DMS153 treated with DMSO at 0.1 percent for 48 hours (cell line): Measurements from ENCODE around the gene ADCYAP1.

ENCODE experiments used
- DNase-seq: peaks from one replicate; lab custom pipeline; 2025; ENCODE audit not compliant: unreplicated experiment; lab: John Stamatoyannopoulos, UW

The ADCYAP1 gene

DNA sequence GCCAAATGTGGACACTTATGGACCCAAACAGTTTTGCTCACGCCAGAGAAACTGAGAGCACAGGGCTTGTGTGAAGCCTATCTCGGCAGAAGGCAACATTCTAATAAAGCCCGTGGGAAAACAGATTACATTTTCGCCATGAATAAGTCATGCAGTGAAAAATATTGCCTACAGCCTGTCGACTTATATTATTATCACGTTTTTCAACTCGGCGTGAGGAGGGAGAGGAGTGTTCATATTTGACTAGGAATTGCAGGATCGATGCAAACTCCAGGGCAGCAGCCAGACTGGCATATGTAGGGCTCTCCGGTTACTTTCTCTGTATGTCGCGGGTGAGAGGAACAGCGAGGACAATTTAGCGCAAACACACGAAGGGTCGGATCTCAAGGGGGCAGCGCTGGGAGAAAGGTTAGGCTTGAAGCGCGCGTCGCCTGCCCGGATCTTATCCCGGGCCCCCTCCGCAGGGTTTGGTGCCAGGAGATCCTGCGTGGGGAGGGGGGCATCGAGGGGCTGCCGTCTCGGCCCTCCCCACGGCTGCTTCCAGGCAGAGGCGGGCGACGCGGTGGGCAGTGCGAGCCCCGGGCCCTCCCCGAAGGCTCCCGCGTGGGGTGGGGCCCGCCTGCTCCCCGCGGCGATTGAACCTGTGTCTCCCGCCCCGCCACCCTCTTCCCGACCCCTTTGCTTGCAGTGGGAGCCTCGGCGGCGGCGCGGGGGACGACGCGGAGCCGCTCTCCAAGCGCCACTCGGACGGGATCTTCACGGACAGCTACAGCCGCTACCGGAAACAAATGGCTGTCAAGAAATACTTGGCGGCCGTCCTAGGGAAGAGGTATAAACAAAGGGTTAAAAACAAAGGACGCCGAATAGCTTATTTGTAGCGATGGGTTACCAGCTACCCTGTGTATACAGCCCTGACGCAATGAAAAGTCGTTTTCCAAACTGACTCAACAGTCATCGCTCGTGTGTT is 4.4 kb downstream of the ADCYAP1 start:
- no peak for DNase-seq

DNA sequence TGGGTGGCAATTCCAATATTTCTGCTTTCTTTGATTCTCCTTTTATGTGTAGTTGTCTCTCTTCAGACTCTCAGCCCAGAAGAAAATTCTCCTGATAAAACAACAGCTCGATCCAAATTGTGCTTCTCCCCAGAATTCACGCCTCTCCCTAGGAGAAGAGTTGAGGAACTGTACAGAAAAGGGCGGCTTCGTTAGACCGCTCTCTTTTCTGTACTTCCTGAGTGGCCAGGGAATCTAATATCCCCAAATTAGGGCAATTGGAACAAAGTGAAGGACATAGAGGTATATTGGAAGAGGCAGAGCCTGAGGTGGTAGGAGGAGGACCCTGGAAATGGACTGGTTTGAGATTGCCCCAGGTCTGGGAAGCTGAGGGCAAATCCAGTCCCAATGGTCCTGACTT is 5.6 kb downstream of the ADCYAP1 start:
- DNase-seq = no peak

DNA sequence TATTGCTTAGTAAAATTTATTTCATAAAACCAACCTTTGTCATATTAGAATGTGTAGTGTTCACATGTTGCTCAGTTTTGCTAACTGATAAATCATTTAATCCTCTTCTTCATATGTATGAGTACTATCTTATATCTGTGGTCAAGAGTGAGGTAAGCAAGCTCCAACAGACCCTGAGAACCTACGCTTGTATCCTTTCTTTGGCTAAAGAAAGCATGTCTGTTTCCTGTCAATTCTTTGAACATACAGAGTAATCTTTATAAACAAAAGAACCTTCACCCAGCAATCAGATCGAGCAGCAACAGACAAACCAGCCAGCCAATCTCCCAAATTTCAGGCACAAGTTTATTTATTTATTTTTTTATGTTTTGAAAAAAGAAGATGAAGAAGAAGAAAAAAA is 6.4 kb downstream of the ADCYAP1 start:
- DNase-seq = no peak

DNA sequence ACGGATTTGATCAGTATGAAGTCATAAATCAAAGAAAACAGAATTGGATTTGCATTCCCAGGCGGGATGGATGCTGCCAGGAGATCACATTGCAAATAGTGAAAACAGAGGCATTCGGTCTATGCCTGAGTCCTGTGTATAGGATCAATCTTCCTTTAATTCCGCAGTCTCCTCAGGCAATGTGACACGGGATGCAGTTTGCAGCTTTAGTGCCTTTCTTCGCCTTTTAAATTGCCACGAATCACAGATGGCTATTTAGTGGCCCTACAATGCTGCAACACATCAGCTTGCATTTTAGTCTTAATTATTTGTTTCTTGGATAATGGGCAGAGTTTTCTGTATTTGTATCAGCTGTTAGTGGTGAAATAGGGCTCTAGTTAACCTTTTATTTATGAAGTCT is 6.8 kb downstream of the ADCYAP1 start:
- DNase-seq = no peak

DNA sequence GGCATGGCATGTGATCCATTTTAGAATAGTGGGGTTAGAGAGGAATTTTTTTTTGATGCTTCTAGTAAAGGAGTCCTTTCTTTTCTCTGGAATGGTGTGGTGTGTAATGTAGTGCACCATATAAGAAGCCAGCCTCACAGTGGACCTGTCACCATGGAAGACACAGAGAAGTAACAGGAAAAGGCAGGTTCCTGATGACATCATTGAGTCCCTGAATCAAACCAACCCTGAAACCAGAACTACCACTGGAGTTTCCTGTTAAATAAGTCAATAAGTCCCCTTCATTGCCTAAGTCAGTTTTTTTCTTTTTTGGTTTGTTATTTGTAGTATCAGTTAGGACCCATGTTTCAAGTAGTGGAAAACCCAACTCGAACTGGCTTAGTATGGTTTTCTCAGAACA is 11.9 kb downstream of the ADCYAP1 start:
- DNase-seq = no peak

DNA sequence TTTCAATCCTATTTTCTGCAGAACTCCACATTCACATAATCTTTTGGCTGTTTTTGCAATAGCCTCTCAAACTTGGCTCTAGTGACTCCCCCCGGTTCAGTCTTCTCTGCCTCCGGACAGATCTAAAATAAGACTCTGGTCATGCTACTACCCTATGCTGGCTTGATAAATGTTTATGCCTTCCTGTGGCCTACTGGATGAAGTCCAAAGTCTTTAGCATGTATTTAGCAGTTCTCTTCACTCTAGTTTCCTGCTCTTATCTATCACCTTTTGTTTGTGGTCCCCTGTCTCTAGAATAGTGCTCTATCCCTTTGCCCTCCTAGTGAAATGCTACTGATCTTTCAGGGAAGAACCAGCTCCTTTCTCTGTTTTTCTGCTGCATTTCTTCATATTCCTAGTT is 14.4 kb downstream of the ADCYAP1 start:
- no peak for DNase-seq

DNA sequence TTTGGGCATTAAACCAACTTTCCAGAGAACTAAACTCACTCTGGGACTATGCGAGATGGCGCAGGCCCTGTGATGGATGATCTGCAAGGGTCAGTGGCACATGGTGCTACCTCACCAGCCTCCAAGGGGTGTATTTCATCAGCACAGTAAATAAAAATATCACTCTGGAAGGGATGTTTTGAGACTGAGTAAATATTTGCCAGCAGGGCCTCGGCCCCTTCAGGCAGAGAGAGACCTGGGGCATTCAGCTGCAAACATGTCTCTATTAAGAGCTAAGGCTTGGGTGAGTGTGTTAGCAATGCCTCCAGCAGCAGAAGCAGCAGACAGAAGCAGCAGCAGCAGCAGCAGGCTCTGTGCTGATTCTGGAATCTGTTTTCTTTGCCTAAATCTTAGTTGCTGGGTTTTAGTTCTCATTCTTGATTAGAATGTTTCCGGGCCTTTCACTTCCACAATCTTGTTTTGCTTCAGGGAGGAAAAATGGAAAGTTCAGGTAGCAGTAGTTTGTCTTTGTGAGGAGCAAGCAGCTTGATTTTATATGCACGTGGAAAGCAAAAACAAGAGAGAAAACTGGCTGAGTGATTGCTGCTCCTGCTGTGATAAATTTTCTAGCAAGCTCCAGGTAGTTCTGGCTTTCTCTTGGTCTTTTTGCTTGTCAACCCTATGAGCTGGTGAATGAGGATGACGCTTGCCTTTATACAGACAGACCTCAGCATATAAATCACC is 18.6 kb downstream of the ADCYAP1 start:
- DNase-seq = peak; percentile 46

DNA sequence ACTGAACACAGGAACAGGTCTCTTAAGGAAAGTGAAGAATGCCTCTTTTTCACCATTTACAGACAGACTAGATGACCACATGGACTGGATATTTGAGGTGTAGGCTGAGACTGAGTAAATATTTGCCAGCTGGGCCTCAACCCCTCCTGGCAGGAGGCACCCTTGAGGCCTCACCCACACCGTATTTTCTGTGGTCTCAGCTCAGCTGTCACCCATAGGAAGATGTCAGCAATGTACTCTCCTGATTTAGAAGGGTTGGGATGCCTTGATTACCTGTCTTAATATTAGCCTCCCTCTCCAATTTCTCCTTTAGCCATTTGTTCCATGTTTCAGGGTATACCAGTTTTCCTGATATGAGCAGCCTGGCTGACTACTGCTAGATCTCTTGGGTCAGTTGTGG is 20.3 kb downstream of the ADCYAP1 start:
- DNase-seq = no peak

DNA sequence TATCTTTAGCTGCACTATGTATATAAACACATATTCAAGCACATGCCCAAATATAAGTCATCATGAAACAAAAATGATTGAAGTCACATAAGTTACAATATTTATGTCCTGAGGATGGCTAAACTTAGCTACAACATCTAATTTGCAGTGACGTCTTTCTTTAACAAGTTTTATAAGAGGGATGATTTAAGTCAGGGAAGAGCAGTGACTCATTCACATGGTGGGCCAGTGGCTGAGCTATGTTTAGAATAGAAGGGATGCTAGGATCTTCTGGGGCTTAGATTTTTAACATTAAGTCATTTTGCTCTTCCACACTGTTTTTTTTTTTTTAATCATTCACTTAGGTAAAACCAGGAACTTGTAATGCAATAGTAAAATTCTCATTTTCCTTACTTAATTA is 22.3 kb downstream of the ADCYAP1 start:
- DNase-seq = no peak

DNA sequence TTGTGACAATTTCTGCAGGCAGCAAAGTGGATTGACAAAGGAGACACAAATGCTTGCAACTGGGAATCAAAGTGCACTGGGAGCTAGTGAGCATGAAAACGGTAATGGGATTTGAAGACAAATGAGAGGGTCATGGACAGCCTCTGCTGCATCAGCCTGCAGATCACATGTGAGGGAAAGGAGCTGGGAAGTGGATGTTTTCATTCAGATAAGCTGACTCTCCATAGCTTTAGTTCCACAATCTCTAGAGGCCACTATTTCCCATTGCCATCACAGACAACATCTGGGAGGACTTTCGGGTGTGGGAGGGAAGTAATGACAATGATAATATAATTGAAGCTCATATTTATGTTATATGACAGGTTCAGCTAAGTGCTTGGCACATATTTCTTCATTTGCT is 28.4 kb downstream of the ADCYAP1 start:
- DNase-seq = no peak

DNA sequence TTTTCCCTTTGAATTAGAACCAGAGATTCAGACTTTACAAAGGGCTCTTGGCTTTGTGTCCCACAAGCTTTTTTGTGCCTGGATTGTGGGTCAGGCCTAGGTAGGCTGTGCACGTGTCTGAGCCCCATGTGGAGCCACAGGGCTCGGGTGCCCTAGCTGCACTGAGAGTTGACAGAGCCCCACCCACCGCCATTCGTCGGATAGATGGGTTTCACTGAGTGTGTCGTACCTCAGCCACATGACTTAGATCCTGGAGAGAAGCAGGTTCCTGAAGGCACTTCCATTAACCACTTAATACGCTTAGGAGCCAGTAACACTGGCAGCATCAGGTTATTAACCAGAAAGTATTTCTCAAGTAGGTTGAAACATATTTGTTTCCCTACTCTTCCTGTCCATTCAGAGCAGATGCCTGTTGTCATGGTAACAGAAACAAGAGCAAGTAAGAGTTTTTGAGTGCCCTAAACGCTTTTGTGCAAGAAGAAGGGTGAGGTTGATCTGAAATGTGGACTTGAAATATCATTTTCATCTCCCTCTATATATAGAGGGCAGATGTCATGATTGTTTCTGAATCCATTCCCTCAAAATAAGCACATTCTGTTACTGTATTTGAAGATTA is 30.0 kb downstream of the ADCYAP1 start:
- no peak for DNase-seq

DNA sequence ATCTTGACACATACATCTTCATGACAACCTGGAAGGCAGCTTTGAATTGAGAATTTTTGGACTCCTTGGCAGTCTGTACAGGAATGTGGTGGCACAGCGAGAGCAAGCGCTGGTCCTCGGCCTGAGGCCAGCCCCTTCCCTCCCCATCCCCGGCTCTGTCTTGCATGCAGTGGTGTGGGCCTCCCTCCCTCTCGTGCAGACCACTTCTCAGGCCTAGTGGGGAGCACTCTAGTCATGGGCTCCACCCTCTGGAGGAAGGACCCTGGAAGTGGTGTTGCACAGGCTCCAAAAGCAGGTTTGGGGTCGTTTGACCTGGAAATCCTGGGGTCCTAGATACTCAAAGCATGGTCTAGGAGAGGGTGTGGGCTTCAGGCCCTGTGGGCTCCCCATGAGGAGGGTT is 32.3 kb downstream of the ADCYAP1 start:
- no peak for DNase-seq

DNA sequence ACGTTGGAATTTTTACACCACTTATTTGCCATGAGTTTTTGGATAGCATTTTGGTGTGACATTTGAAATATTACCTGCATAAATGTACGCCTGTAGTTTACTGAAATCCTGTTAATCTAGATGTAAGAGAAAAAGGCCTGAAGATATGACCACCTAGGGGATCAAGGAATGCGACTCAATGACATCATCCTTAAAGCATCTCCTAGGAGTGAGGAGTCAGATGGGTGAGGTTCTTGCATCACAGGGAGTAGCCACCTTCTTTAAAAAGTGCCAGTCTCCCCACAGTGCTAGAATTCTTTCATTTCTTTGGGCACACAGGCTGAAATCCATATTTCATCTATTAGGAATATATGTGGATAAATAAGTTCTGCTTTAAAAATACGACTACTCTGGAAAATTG is 34.5 kb downstream of the ADCYAP1 start:
- DNase-seq = no peak

DNA sequence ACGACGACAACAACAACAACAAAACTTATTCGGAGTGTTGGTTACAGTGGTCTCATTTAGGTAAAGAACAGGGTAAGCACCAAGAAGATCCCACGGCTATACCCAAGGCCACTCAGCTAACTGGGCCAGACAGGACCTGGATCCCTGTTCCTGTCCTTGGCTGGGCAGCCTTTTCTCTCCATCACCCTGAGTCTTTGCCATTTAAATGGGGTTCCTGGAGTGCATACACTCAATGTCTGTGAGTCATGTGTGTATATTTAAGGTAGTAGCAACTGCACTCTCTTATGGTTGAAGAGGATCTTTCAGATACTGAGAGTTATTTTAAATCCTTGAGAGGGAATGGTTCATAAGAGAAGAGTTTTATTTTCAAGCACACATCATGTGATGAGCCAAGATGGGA is 35.3 kb downstream of the ADCYAP1 start:
- DNase-seq = no peak

DNA sequence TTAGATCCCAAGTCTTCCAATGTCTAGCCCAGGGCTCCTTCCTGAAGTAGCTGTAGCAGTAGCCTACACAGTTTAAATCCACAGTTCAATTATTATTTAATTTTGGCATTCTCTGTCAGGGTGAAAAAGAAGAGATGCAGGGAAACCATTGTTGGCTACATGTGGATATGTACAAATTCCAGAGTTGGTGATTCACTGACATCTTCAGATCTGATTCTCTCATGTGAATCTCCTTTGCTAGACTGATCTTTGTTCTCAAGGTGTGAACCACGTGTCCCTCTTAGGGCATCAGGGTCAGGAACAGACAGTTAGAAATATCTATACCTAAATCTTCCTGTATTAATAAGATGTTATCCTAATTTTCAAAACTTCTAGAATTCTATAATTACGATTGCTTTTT is 36.7 kb downstream of the ADCYAP1 start:
- DNase-seq = no peak

DNA sequence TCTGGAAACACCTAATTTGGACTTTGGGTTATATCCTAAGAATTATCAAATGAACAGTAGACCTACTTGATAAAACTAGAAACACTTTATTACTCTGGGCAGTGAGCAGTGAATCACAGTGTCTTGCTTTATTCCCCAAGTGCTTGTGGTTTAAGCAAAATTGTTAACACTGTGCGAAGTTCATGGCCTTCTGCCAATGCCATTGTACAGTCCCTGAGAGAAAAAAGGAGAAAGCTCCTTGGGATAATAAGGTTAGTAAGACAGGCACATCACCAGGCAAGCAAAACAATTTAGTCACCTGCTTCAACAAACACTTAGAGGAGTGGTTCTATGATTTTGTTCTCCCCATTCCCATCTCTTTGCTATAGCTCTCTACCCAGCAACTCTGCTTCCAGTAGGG is 39.8 kb downstream of the ADCYAP1 start:
- no peak for DNase-seq

DNA sequence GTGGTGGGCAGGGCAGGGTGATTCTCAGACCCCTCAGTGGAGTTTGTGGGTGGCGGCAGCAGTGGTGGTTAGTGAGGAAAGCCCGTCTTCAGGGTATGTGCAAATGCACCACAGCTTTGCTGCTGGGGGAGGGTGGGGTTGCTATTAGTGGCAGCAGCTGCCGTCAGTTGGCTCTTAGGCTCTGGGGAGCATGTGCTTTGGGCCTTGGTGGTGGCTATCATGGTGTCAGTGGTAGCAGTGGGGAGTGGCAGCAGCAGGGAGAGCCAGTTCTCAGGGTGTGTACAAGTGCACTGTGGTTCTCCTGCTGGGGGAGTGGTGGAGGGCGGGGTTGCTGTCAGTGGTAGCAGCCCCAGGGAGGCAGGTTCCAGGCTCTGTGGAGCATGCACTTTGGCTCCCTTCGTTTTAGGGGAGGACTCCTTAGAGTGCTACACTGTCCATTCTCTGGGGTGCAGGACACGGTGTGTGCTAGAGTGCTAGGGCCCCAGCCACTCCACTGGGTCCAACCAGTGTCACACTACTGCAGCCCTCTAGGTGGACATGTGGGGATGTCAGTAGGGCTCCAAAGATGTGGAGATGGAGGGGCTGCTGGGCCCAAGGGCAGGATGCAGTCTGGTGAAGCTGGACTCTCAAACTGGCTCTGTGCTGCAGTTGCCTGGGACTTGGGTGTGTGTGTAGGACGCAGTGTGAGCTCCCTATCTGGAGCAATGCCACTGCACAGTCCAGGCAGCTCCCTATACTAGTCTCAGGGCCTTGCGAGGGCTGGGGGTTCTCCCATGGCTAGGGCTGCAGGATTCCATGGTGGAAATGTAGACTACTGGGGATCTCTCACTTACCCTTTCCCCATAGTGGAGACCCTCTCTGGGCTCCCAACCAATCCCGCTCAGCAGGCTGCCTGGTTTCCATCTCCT is 45.3 kb downstream of the ADCYAP1 start:
- no peak for DNase-seq

DNA sequence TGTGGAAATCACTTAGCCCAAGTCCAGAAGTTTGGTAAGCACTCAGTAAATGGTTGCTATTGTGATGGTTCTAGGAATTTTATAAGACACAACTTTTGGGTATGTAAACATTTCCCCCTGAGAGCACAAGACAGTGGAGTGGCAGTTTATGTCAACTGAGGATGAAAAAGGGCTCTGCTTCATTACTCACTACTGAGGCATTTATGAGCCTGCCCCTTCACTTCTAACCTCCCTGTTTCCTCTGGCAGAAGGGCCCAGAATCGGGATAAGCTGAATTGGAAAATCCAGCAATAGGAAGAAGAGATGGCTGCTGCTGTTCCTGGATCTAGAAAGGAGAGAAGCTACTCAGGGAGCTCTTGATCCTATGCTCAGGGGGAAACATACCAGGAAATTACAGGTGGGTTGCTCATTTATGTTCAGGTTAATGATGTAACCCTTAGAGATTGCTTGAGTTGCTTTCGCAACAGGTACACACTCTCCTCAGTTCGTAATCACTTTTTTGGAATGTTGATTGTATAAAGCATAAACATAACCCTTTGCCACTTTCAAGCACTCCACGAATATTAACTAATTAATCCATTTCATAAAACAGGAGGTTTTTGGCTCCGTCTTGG is 46.3 kb downstream of the ADCYAP1 start:
- no peak for DNase-seq

DNA sequence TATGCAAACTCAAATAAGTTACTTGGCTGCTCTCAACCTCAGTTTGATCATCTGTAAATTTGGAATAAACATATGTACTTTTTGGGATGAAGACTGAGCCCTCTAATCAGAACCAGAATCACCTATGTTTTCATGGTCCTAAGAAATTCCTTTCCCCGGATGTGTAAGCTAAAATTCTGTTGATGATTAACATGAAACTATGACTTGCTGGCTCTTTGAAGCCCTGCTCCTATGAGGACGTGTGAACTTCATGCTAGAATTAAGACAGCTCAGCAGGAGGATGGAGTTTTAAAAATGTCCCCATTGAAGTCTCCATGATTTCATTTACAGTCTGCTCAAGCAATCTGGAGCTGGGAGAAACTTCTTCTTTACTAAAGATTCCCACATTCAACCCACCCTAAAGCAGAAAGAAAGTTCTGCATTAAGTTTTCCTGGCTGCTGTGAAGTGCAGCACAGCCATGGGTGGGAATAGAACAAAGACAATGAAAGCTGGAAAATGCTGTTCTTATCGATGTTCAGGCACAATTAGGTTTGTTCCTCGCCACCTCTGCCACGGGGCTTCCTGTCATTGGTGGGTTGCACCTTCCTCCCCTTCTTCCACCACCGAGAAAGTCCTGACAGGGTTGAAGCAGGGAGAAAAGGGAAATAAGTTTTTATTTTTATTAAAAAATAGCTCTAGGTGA is 50.9 kb downstream of the ADCYAP1 start:
- DNase-seq = no peak

DNA sequence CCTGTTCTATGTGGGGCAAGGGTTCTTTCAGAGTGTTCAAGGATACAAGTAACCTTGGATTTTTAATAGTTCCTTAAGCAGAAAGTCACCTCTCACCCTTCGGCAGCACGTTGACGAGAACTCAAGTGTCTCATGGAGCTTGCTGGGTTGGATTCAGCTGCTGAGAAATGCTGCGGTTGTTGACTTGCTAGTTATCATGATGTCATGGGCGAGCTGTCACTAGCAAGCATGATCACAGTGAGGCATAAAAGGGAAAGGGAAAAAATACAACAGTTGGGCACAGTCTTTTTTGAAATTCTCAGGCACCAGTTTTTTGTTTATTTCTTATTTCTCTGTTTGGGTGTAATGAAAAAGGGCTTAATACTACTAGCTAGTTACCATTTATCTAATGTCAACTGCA is 53.2 kb downstream of the ADCYAP1 start:
- no peak for DNase-seq
